Tongue (tissue), 2 donors: ENCODE measurements around the gene MZT2B. TPM values are rescaled to one million over a fixed set of nuclear protein-coding genes. Genes with fewer than 3 reads are reported as not detected.
"Not testable (repeated sequence)": the region's sequence is repeated elsewhere in the genome, so short reads cannot be mapped to it uniquely, and the experiment has no call there.

Source experiments
- DNase-seq: peaks from one replicate; pipeline ENCODE4 v3.0.0-alpha.2; 2015
- total RNA-seq: library from RNA; depleted of rRNA; stranded (reverse); fragments of >200 nt; gene quantifications from one replicate; pipeline ENCODE4 v1.2.3, GENCODE V29; 2014

Gene MZT2B
- total RNA-seq, 1 donor from 2014 or later, result 106 TPM

- DNase-seq, result not testable (repeated sequence)
Measured at GRCh38 chr2:130180404-130181324, 1.4 kb upstream of the MZT2B start.

- peak; percentile 99 for DNase-seq
Measured at GRCh38 chr2:130181325-130181879, 660 bp upstream of the MZT2B start, which contains the start of gene SMPD4. TSS of gene SMPD4 (minus strand) at chr2:130181602. CDS start at chr2:130176592, 5,010 bp downstream.

- DNase-seq, result peak; percentile 5
Measured at GRCh38 chr2:130182826-130183511, 907 bp downstream of the MZT2B start.

- DNase-seq, result peak; percentile 44
Measured at GRCh38 chr2:130183512-130184373, 1.7 kb downstream of the MZT2B start.

- no peak for DNase-seq
Measured at GRCh38 chr2:130185436-130185835, 3.4 kb downstream of the MZT2B start.

GRCh38 chr2:130185896-130186295 is 3.8 kb downstream of the MZT2B start:
- no peak for DNase-seq

- DNase-seq, result no peak
Measured at GRCh38 chr2:130186391-130186790, 4.3 kb downstream of the MZT2B start.

- no peak for DNase-seq
Measured at GRCh38 chr2:130187268-130187667, 5.2 kb downstream of the MZT2B start.

GRCh38 chr2:130187859-130188792 is 6.1 kb downstream of the MZT2B start:
- DNase-seq, result not testable (repeated sequence)

- not testable (repeated sequence) for DNase-seq
Measured at GRCh38 chr2:130188958-130189357, 6.9 kb downstream of the MZT2B start.

GRCh38 chr2:130190237-130190636 is 8.2 kb downstream of the MZT2B start:
- no peak for DNase-seq

GRCh38 chr2:130191319-130191718 is 9.3 kb downstream of the MZT2B start:
- DNase-seq, result not testable (repeated sequence)

GRCh38 chr2:130192451-130192850 is 10.4 kb downstream of the MZT2B start:
- not testable (repeated sequence) for DNase-seq

GRCh38 chr2:130193824-130194223 is 11.8 kb downstream of the MZT2B start:
- DNase-seq, result not testable (repeated sequence)

GRCh38 chr2:130195089-130195635 is 13.1 kb downstream of the MZT2B start:
- DNase-seq, result not testable (repeated sequence)

- DNase-seq, result not testable (repeated sequence)
Measured at GRCh38 chr2:130196052-130196451, 14.0 kb downstream of the MZT2B start.

GRCh38 chr2:130198343-130198742 is 16.3 kb downstream of the MZT2B start, which contains the start of gene TUBA3E:
TSS of gene TUBA3E (minus strand) at chr2:130198439. CDS start at chr2:130198360, 79 bp downstream.
- no peak for DNase-seq

GRCh38 chr2:130202518-130202917 is 20.5 kb downstream of the MZT2B start:
- not testable (repeated sequence) for DNase-seq

- not testable (repeated sequence) for DNase-seq
Measured at GRCh38 chr2:130203150-130203549, 21.1 kb downstream of the MZT2B start.

GRCh38 chr2:130207051-130207450 is 25.0 kb downstream of the MZT2B start:
- not testable (repeated sequence) for DNase-seq
